ENCODE measurements around the gene C17orf67.

C17orf67 gene

DNA sequence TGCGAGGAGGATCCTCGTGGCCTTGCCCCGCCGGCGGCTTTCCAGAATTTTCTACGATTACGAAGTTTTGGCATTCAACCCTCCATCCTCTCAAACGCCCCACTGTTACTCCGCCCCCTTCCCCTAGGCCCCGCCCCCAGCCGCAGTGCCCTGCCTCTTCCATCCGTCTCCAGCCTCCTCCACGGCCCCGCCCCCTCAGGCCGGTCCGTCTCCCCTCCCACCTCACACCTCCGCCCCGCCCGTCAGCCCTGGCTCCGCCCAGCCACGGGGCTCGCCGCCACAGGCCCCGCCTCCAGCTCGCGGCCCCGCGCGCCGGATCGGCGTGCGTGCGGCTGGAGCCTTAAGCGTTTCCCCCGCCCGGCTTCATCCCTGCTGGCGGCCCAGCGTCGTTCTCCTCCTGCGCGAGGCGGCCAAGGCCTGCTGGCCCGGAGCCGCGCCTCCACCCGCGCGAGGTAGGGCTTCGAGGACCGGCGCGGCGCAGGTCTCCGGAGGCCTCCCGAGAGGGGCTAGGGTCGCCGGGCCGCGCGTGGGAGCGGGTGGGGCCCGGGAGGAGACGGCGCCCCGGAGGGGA, at the start of gene C17orf67, which contains the start of gene DGKE:
Gene C17orf67, minus strand, starts transcription at position 112 of the 571 bp plus-strand sequence. CDS start 18,110 bp downstream, outside the sequence.
Gene DGKE, plus strand, starts transcription at position 343 of the 571 bp plus-strand sequence. CDS start 645 bp downstream, outside the sequence.
- DNase-seq = peak; percentile 99

GRCh38 chr17:56881685-56882295, 48.1 kb upstream of the C17orf67 start:
- DNase-seq = no peak

DNA sequence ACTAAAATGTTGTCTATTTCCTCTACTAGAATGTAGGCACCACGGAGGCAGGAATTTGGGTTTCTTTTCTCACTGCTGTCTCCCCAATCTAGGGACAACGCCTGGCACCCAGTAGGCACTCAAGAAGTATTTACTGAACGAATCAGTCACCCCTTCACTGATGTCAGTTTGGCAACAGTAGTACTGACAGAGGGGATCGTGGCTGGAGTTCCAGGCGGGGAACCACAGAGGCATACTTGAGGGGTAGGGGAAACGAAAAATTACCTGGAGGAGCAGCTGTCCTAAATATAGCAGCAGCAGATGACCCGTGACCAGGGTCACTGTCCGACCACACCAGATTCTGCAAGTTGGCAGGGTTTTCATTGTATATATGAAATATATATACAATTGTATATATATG, 46.9 kb upstream of the C17orf67 start:
- no peak for DNase-seq

GRCh38 chr17:56880133-56880532, 46.4 kb upstream of the C17orf67 start:
- no peak for DNase-seq

- no peak for DNase-seq
These were observed 45.6 kb upstream of the C17orf67 start for GRCh38 chr17:56879280-56879679.

GRCh38 chr17:56876766-56877179, 43.1 kb upstream of the C17orf67 start:
- no peak for DNase-seq

- no peak for DNase-seq
These were observed 36.4 kb upstream of the C17orf67 start for GRCh38 chr17:56870081-56870651.

DNA sequence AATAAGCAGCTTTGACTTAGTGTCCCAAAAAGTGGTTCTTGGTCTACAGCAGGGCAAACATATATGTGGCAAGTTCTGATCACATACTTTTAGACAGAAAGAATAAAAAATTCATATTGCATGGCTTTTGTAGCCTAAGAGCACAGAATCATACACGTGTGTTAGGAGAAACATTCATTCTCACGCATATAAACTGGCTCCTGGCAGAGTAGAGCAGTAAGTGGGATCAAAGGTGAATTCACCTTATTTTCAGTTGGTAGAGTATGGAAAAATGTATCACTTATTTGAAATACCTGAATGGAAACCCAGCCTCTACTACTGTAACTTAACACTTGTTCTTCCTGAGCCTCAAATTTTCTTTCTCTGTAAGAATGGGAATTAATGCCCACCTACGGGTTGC, 35.0 kb upstream of the C17orf67 start:
- DNase-seq = no peak

DNA sequence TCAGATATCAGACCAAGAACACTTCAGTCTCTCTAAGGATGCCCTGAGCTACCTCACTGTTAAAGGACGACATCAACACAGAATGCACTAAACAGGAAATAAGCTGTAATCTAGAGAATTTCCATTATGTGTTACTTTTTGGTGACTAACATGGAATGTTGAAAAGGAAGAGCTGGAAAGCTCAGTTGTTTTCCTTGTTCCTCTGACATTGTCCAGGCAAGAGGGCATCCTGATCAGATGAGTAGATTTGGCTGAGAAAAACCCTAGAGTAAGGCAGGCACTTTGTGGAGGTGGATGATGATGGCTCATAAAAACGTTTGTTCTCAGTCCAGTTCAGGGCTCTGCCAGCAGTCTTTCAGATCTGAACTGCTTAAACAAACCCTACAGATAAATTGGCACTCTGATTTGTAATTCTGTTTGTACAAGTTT, 34.2 kb upstream of the C17orf67 start:
- no peak for DNase-seq

GRCh38 chr17:56866496-56866895, 32.8 kb upstream of the C17orf67 start:
- peak; percentile 5 for DNase-seq

DNA sequence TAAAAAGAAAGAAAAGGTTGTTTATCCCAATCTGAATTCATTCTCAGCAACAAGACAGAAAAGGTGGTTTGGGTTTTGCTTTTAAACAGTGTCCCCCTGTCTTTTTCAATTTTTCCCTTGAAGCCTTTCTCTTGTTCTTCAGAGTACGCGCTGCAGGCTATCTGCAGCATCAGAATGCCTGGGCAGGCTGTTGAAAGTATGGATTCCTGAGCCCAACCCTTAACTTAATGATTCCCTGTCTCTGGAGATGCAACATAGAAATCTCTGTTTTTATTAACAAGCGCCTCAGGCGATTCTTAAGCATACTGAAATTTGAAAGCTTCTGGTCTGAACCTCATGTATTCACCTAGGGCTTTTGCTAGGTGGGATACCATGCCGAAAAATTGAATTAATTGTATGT, 32.4 kb upstream of the C17orf67 start:
- DNase-seq = no peak

DNA sequence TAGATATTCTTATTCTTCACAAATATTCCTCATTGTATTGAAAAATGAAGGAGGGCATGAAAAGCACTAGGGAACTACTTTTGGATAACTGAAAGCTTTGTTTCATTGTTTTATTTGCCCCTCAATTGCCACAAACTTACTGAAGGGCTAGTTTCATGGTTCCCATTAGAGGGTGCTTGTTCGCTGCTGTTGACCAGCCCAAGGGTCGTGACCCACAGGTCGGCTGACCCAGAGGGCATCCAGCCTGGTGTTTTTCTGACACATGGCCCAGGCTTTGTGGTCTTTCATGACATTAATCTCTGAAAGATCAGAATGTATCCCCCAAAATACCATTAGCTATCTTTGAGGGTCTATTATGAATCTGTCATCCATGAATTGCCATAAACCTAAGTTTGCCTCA, 30.3 kb upstream of the C17orf67 start:
- DNase-seq = no peak

DNA sequence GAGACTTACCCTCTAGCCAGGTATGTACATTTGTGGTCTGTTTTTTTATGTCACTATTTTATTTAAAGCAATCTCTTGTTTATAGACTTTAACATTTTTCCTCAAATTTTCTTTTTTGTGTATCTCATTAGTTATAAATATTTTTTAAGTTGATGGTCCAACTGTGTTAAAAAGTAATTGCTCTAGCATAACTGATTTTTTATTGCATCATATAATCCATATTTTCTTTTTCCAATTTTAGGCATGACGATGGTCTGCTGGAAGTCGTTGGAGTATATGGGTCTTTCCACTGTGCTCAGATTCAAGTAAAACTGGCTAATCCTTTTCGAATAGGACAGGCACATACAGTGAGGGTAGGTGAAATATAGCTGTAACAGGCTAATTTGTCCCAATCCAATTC, 28.2 kb upstream of the C17orf67 start:
- no peak for DNase-seq

GRCh38 chr17:56851008-56851407, 17.3 kb upstream of the C17orf67 start:
- no peak for DNase-seq

DNA sequence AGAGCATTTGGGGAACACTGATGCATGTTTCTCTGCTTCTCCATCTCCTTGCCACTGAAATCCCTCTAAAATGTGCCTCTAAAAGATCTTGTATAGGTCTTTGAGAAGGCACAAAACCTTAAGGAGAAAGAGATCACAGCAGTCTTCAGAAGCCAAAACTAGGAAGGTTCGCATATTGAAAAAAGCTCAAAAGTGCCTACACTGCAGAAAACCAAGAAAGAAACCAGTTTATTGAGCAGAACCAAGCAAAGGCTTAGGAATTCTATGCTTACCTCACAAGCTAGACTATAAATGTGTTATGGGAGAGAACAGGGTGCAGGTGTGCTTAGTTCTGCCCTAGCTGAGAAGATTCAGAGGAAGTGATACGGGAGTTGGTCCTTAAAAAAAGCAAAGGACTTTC, 16.9 kb upstream of the C17orf67 start:
- DNase-seq = no peak

- no peak for DNase-seq
These were observed 15.4 kb upstream of the C17orf67 start for GRCh38 chr17:56849131-56849530.

- no peak for DNase-seq
These were observed 13.4 kb upstream of the C17orf67 start for GRCh38 chr17:56847106-56847505.

- DNase-seq = no peak
These were observed 12.2 kb upstream of the C17orf67 start for GRCh38 chr17:56845934-56846333.

- no peak for DNase-seq
These were observed 8.9 kb upstream of the C17orf67 start for GRCh38 chr17:56842577-56842976.

DNA sequence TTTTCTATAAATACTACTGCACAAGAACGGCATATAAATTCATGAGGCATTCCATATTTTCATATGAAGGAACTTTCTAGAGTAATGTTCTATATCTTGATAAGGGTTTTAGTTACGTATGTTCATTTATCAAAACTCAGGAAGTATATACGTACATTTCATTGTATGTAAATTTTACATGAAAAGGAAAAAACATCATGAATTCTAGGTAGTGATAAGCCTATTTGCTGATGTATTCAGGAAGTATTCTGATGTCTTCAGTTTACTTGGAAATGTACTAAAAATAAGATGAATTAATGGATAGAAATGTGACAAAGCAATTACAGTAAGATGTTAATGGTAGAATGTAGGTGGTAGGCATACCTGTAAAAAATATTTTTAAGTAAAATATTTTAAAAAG, 5.0 kb upstream of the C17orf67 start:
- DNase-seq = no peak

- DNase-seq = no peak
These were observed 1.5 kb upstream of the C17orf67 start for GRCh38 chr17:56835264-56835585.

- DNase-seq = peak; percentile 74
These were observed 902 bp upstream of the C17orf67 start for GRCh38 chr17:56834380-56835263.

GRCh38 chr17:56833057-56833808, 487 bp downstream of the C17orf67 start:
- peak; percentile 68 for DNase-seq
